Smooth muscle cell (in vitro differentiated cells): ENCODE results near the gene SMYD1. TPM values are rescaled to one million over a fixed set of nuclear protein-coding genes. Genes with fewer than 3 reads are reported as not detected.

ENCODE experiments used
- DNase-seq: peaks from one replicate; lab custom pipeline; 2025; ENCODE audit not compliant: unreplicated experiment; lab: John Stamatoyannopoulos, UW
- H2AFZ ChIP-seq: fragments of 200-600 bp; sonication (generic); 2 replicates; pipeline ENCODE4 v1.6.0; 2016; ENCODE audit warnings: antibody characterized with exemption, low read depth, mild to moderate bottlenecking
- H3F3A ChIP-seq: fragments of 200-600 bp; sonication (generic); 2 replicates; pipeline ENCODE4 v1.6.0; 2017; ENCODE audit warnings: antibody characterized with exemption, low read depth
- H3K27ac ChIP-seq: fragments of 200-600 bp; sonication (generic); 2 replicates; pipeline ENCODE4 v1.5.1; 2016; ENCODE audit warnings: low read depth, mild to moderate bottlenecking
- H3K27me3 ChIP-seq: fragments of 200-600 bp; sonication (generic); 2 replicates; pipeline ENCODE4 v1.6.1; 2016; ENCODE audit warnings: low read depth, mild to moderate bottlenecking
- H3K36me3 ChIP-seq: fragments of 200-600 bp; sonication (generic); 2 replicates; pipeline ENCODE4 v1.5.1; 2016; ENCODE audit warnings: low read depth
- H3K4me1 ChIP-seq: fragments of 200-600 bp; sonication (generic); 2 replicates; pipeline ENCODE4 v1.5.1; 2016; ENCODE audit warnings: low read depth
- H3K4me2 ChIP-seq: fragments of 200-600 bp; sonication (generic); 2 replicates; pipeline ENCODE4 v1.6.0; 2016; ENCODE audit warnings: mild to moderate bottlenecking
- H3K4me3 ChIP-seq: fragments of 200-600 bp; sonication (generic); 2 replicates; pipeline ENCODE4 v1.5.1; 2016; ENCODE audit warnings: mild to moderate bottlenecking
- H3K79me2 ChIP-seq: fragments of 200-600 bp; sonication (generic); 2 replicates; pipeline ENCODE4 v1.6.0; 2016; ENCODE audit warnings: low read depth, mild to moderate bottlenecking
- H3K9ac ChIP-seq: fragments of 200-600 bp; sonication (generic); 2 replicates; pipeline ENCODE4 v1.6.0; 2016; ENCODE audit warnings: low read depth
- H3K9me3 ChIP-seq: fragments of 200-600 bp; sonication (generic); replicated peaks from 2 replicates; pipeline ENCODE4 v1.5.1; 2016; ENCODE audit warnings: low read depth
- H4K20me1 ChIP-seq: fragments of 200-600 bp; sonication (generic); 2 replicates; pipeline ENCODE4 v1.6.0; 2016; ENCODE audit warnings: low read depth
- WGBS: methylation state at CpG from one replicate; pipeline ENCODE4 v1.1.7; 2016; ENCODE audit warnings: low lambda C conversion rate; 5-methylcytosine and 5-hydroxymethylcytosine counted together
- polyA plus RNA-seq: library from polyadenylated mRNA; unstranded; fragments of >200 nt; fragmentation: Nextera tagmentation; extraction: Ambion mirVana; gene quantifications from 2 replicates; pipeline ENCODE4 v1.2.1, GENCODE V29; 2016
- total RNA-seq: library from RNA; depleted of rRNA; stranded (reverse); fragments of >200 nt; gene quantifications from 2 replicates; pipeline ENCODE4 v1.2.3, GENCODE V29; 2014
- TF ChIP-seq, protein P1 (sequence below): fragments of 200-600 bp; sonication (generic); IDR thresholded peaks from 2 replicates; pipeline ENCODE4 v1.5.1; 2017; ENCODE audit warnings: borderline replicate concordance, mild to moderate bottlenecking, antibody characterized with exemption; ENCODE audit not compliant: insufficient read depth, poor library complexity, severe bottlenecking

SMYD1 gene
- total and polyA plus RNA-seq, 2 experiments from 2014 or later, result not detected

DNA sequence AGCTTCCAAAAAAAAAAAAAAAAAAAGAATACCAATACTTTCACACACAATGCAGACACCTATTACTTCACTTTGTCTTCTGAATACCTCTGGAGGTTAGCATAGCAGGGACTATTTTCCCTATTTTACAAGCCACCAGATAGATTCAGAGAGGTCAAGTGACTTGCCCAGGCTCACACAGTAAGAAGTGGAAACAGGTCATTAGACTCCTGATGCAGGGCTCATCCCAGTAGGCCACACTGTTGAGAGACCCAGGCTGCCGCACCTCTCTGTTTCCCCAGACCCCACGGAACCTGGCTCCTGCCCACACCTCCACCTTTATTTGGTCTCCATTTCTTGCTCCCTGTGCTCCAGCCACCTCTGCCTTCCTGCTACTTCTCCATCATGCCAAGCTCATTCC is 19.4 kb downstream of the SMYD1 start:
- Histone ChIP-seq H4K20me1 (no peaks in the 10 kb centered on the region), H3K9me3 (no peaks in the 10 kb centered on the region), H3F3A (no peaks in the 10 kb centered on the region), H3K4me1 (no peaks in the 10 kb centered on the region), H3K27me3 (no peaks in the 10 kb centered on the region), H2AFZ (no peak overlapping the region), H3K4me2 (no peak overlapping the region), H3K9ac (no peak overlapping the region), H3K36me3 (no peaks in the 10 kb centered on the region), H3K79me2 (no peaks in the 10 kb centered on the region), H3K27ac (no peak overlapping the region), H3K4me3 (no peak overlapping the region)
- TF ChIP-seq, protein P1, sequence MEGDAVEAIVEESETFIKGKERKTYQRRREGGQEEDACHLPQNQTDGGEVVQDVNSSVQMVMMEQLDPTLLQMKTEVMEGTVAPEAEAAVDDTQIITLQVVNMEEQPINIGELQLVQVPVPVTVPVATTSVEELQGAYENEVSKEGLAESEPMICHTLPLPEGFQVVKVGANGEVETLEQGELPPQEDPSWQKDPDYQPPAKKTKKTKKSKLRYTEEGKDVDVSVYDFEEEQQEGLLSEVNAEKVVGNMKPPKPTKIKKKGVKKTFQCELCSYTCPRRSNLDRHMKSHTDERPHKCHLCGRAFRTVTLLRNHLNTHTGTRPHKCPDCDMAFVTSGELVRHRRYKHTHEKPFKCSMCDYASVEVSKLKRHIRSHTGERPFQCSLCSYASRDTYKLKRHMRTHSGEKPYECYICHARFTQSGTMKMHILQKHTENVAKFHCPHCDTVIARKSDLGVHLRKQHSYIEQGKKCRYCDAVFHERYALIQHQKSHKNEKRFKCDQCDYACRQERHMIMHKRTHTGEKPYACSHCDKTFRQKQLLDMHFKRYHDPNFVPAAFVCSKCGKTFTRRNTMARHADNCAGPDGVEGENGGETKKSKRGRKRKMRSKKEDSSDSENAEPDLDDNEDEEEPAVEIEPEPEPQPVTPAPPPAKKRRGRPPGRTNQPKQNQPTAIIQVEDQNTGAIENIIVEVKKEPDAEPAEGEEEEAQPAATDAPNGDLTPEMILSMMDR, result no peak
- WGBS, result 100% methylated on average over 2 of the region's 2 CpGs
- DNase-seq, result no peak

DNA sequence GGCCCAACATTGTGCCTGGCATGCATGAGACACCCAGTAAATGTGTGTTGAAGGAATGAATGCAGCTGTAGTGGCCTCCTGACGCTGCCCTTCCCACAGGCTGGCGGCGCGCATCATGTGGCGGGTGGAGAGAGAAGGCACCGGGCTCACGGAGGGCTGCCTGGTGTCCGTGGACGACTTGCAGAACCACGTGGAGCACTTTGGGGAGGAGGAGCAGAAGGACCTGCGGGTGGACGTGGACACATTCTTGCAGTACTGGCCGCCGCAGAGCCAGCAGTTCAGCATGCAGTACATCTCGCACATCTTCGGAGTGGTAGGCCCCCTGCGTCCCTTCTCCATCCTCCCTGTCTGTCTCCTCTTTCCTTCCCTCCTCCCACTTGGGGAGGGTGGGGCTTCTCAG is 20.1 kb downstream of the SMYD1 start:
- no peak overlapping the region for H2AFZ ChIP-seq
- no peak overlapping the region for H3K9ac ChIP-seq
- no peaks in the 10 kb centered on the region for H3K9me3 ChIP-seq
- DNase-seq, result no peak
- no peaks in the 10 kb centered on the region for H3K27me3 ChIP-seq
- H3K4me3 ChIP-seq, result no peak overlapping the region
- H3K27ac ChIP-seq, result no peak overlapping the region
- no peaks in the 10 kb centered on the region for H3F3A ChIP-seq
- TF ChIP-seq, protein P1, result no peak
- no peaks in the 10 kb centered on the region for H3K79me2 ChIP-seq
- no peaks in the 10 kb centered on the region for H4K20me1 ChIP-seq
- H3K4me1 ChIP-seq, result no peaks in the 10 kb centered on the region
- H3K36me3 ChIP-seq, result no peaks in the 10 kb centered on the region
- 88% methylated on average over 17 of the region's 17 CpGs for WGBS
- H3K4me2 ChIP-seq, result no peak overlapping the region

DNA sequence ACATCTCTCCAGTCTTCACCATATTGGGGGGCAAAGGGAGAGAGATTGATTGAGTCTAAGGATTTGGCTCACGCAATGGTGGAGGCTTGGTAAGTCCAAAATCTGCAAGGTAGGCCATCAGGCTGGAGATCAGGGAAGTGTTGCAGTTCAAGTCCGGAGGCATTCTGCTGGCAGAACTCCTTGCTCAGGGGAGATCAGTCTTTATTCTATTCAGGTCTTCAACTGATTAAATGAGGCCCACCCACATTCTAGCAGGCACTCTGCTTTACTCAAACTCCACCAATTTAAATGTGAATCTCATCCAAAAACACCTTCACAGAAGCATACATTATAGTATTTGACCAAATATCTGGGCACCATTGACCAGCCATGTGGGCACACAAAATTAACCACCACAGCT is 21.4 kb downstream of the SMYD1 start:
- TF ChIP-seq, protein P1, result no peak
- H3K36me3 ChIP-seq, result no peaks in the 10 kb centered on the region
- H3K4me2 ChIP-seq, result no peak overlapping the region
- no peaks in the 10 kb centered on the region for H3K79me2 ChIP-seq
- no peak overlapping the region for H3K4me3 ChIP-seq
- H2AFZ ChIP-seq, result no peak overlapping the region
- DNase-seq, result no peak
- H3K27ac ChIP-seq, result no peak overlapping the region
- no peaks in the 10 kb centered on the region for H3K9me3 ChIP-seq
- no peaks in the 10 kb centered on the region for H3K4me1 ChIP-seq
- no peak overlapping the region for H3K9ac ChIP-seq
- no peaks in the 10 kb centered on the region for H4K20me1 ChIP-seq
- H3F3A ChIP-seq, result no peaks in the 10 kb centered on the region
- H3K27me3 ChIP-seq, result no peaks in the 10 kb centered on the region
- WGBS, result 92% methylated on average over 2 of the region's 2 CpGs

DNA sequence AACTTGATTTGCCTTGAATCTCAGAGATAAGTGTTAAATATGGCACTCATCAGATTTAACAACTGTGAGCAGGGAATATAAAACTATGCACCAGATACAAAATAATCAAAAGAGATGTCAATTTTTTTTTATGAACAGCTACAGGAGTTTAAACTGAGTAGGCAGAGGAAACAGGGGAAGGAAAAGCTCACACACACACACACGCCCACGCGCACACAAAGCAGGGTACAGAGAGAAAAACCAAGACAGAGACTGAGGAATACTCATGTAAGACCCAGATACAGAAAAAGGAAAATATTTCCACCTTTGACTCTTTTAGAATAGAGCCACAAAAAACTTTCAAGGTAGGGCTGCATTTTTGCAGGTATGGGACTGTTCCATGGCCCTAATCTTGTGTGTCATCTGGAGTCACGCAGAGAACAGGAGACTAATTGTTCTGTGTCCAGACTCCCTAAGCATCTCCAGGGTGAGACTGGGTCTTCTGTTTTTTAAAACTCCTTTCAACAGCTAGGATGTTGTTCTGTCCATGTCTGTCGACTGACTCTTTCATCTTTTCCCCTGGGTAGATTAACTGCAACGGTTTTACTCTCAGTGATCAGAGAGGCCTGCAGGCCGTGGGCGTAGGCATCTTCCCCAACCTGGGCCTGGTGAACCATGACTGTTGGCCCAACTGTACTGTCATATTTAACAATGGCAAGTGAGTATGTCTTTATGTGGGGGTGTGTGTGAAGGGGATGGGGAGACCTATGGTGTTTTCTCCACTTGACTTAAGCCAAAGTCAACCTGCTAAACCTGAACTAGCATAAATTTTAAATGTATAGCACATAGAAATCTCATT is 23.0 kb downstream of the SMYD1 start:
- no peaks in the 10 kb centered on the region for H4K20me1 ChIP-seq
- H3K4me1 ChIP-seq, result no peaks in the 10 kb centered on the region
- H2AFZ ChIP-seq, result no peak overlapping the region
- WGBS, result 62% methylated on average over 8 of the region's 8 CpGs
- H3K4me3 ChIP-seq, result no peak overlapping the region
- no peak overlapping the region for H3K27ac ChIP-seq
- no peaks in the 10 kb centered on the region for H3K36me3 ChIP-seq
- no peaks in the 10 kb centered on the region for H3F3A ChIP-seq
- no peak for DNase-seq
- H3K27me3 ChIP-seq, result no peaks in the 10 kb centered on the region
- TF ChIP-seq, protein P1, result no peak
- H3K9ac ChIP-seq, result no peak overlapping the region
- no peak overlapping the region for H3K4me2 ChIP-seq
- no peaks in the 10 kb centered on the region for H3K79me2 ChIP-seq
- H3K9me3 ChIP-seq, result no peaks in the 10 kb centered on the region
